ENCODE measurements around the gene CRYBA1.

Gene CRYBA1

GRCh38 chr17:29278692-29279091 is 32.0 kb downstream of the CRYBA1 start:
- no peak for TF ChIP-seq CTCF (IDR thresholded peaks at IDR 0.05)

- no peak for TF ChIP-seq CTCF (IDR thresholded peaks at IDR 0.05)
Measured at GRCh38 chr17:29279397-29280070, 32.9 kb downstream of the CRYBA1 start.

GRCh38 chr17:29283496-29283895 is 36.8 kb downstream of the CRYBA1 start:
- peak; percentile 22; the same call in 1 of the 2 replicates for TF ChIP-seq CTCF (IDR thresholded peaks at IDR 0.05)

- no peak for TF ChIP-seq CTCF (IDR thresholded peaks at IDR 0.05)
Measured at GRCh38 chr17:29283961-29284360, 37.3 kb downstream of the CRYBA1 start.

- TF ChIP-seq CTCF (IDR thresholded peaks at IDR 0.05) = no peak
Measured at GRCh38 chr17:29289852-29290251, 43.2 kb downstream of the CRYBA1 start.

- peak; percentile 73 for TF ChIP-seq CTCF (IDR thresholded peaks at IDR 0.05)
Measured at GRCh38 chr17:29291163-29291752, 44.6 kb downstream of the CRYBA1 start.

- TF ChIP-seq CTCF (IDR thresholded peaks at IDR 0.05) = no peak
Measured at GRCh38 chr17:29292071-29292991, 45.7 kb downstream of the CRYBA1 start.
